Pericardium fibroblast (primary cell): ENCODE data around the gene NELL2. TPM values are rescaled to one million over a fixed set of nuclear protein-coding genes. Genes with fewer than 3 reads are reported as not detected.

Source experiments
- total RNA-seq: library from RNA; depleted of rRNA; stranded (reverse); fragments of >200 nt; gene quantifications from 2 replicates; pipeline ENCODE4 v1.2.3, GENCODE V29; 2015

Gene NELL2
- total RNA-seq: 0.09 and 0.47 TPM in 2 replicates

GRCh38 chr12:44875954-44876543 lies at the start of gene NELL2:
Gene NELL2 (minus strand): TSS chr12:44876315. CDS start chr12:44875869, 446 bp downstream.

Other genes starting within 250 kb of the NELL2 start
- not detected in 2 replicates for gene DBX2, start 174.8 kb upstream of the NELL2 start, total RNA-seq